Stimulated activated CD4-positive, alpha-beta T cell treated with anti-CD3 and anti-CD28 coated beads, Interleukin-15, amount 100 ng/mL, for 48 hours (primary cell): ENCODE measurements around the gene NCAM2.
"Not testable (repeated sequence)": the region's sequence is repeated elsewhere in the genome, so short reads cannot be mapped to it uniquely, and the experiment has no call there.

ENCODE experiments used
- DNase-seq, 2 donors: peaks; one replicate each; pipeline ENCODE4 v3.0.0-alpha.2; 2020; ENCODE audit warnings: low read depth in 2 of 2

NCAM2 gene

GRCh38 chr21:21309510-21309909 is 311.3 kb downstream of the NCAM2 start:
- DNase-seq: no peak

GRCh38 chr21:21324297-21324696 is 326.1 kb downstream of the NCAM2 start:
- DNase-seq: no peak

- DNase-seq: no peak
These were observed 334.3 kb downstream of the NCAM2 start for GRCh38 chr21:21332492-21332891.

DNA sequence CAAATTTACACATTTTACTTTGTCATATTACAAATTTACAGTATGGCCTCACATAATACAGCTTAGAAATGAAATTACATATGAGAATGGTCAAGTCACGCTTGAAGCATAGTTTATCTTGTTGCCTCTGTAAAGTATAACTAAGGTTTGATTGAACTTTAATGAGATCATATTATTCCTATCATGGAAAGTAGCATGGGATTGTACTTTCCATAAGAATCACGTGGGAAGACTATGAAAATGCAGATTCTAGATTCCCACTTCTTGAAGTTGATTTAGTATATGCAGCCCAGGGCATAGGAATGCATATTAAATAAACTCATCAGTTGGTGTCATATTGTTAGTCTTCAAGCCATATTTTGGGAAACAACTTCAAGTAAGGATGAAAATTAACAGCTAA is 342.8 kb downstream of the NCAM2 start:
- no peak for DNase-seq

DNA sequence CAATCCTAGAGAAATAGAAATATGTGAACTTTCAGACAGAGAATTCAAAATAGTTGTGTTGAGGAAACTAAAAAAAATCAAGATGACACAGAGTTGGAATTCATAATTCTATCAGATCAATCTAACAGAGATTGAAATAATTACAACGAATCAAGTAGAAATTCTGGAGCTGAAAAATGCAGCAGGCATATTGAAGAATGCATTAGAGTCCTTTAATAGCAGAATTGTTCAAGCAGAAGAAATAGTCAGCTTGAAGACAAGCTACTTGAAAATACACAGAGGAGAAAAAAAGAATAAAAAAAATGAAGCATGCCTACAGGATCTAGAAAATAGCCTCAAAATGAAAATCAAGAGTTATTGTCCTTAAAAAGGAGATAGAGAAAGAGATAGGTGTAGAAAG is 347.1 kb downstream of the NCAM2 start:
- no peak for DNase-seq

GRCh38 chr21:21345872-21346271 is 347.7 kb downstream of the NCAM2 start:
- no peak for DNase-seq

DNA sequence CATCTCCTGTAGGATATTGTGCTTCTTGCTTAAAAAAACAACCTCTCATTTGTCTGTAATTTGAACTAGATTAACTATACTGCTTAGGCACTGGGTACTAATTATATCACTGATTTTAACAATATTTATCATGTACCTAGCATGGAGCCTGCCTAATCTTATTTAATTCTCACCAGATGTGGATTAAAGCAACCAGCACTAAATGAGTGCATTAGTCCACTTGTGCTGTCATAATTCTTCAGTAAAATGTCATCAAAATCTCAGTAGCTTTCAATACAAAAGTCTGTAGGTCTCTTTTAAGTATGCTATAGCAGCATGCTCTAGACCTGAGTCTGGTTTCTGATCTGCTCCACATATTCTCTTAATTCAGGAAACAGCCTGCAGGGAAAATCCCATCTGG is 368.1 kb downstream of the NCAM2 start:
- DNase-seq: no peak

DNA sequence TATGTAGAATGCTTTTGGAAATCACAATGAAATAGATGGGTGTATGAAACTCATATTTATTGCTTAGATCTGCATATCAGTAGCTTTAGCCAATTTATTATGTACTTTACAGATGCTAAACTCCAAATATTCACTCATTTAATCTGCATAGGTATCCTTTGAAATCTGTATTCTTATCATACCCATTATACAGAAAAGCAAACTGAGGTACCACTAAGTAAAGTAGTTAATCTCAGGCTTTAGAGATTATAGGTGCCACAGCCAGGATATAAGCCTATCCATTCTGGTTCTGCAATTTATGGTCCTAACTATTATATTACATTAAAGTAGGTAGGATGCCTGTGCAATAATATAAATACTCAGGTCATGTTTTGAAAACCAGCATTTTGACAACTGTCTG is 369.4 kb downstream of the NCAM2 start:
- DNase-seq: no peak

- no peak for DNase-seq
These were observed 375.8 kb downstream of the NCAM2 start for GRCh38 chr21:21373969-21374368.

DNA sequence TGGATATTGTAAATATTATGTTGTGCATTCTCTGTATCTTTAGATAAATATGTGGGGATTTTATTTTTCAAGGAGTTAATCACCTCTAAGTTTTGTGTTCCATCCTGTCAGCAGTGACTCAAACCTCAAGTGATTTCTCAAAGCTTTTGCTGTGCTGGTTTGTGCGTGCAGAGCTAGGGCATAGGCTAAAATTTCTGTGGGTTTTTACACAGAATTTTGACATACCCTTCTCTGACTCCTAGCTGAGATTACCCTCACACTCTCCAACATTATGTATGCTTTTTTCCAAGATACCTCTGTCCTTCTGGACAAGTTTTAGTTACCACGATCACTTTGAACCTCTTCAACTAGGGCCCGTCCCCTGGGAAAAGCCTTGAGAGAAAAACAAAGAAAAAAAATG is 384.9 kb downstream of the NCAM2 start:
- DNase-seq: no peak

DNA sequence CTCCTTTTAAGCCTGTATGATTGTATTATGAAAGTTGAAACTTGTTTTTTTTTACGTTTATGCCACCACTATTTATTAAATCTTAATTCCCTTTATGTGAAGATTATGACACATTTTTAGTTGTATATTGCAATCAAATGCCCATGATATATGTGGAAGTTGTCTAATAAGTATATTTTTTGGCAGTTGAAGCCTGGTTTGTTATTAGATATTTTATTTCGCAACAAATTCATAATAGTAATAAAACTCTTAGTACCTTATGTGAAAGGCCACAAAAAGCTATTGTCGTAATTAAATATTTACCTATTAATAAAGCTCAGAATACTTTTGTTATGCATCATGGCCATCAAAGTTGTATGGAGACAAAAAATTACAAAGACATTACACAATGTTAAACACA is 386.8 kb downstream of the NCAM2 start:
- no peak for DNase-seq

DNA sequence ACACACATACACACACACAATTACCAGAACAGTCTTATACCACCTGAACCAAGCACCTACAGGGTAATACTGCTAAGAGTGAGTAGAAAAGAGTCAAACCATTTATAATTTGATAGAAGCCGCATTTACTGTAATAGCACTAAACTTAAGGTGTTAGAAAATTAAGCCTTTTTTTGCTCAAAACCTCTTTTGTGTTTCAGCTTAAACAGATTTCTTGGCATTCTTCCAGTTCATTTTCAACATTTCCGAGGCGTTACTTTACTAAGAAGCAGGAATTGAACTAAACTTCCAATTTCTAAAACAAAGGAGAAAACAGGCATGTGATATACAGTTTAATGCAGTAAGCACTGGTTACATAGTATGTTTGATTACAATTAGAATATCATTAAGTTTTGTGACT is 387.2 kb downstream of the NCAM2 start:
- no peak for DNase-seq

DNA sequence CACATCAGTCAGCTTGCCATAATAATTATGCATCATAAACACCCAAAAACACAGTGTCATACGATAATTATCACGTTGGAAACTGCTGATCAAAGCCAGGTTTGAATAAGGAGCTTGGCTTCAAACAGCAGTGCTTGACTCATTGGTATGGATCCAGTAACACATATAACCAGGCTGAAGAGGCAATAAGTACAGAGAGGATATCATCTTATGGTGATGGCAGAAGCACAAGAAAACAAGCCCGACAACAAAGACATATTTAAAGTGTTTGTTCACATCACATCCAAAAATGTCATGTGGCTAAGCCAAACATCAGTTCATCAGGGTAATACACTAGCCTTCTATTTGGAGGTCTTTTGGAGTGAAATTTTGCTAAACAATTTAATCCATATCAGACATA is 389.7 kb downstream of the NCAM2 start:
- DNase-seq: no peak

GRCh38 chr21:21394064-21394463 is 395.9 kb downstream of the NCAM2 start:
- DNase-seq: no peak

DNA sequence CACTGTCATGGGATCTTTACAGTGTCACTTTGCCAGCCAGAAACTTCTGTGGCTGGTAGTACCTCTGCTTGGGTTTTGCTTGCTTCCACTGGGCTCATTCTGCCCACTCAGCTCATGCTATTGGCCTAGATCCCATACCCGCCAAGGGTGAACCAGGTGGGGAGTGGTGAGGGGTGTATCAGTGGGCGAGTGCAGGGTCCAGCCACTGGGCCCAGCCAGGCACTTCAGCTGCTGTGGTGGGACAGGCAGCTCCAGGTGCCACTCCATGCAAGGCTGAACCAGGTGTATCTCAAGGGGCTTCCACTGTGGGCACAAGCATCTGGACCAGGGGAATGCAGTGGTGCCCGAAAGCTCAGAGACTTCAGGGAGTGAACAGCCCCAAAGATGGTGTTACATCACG is 398.2 kb downstream of the NCAM2 start:
- DNase-seq: no peak

DNA sequence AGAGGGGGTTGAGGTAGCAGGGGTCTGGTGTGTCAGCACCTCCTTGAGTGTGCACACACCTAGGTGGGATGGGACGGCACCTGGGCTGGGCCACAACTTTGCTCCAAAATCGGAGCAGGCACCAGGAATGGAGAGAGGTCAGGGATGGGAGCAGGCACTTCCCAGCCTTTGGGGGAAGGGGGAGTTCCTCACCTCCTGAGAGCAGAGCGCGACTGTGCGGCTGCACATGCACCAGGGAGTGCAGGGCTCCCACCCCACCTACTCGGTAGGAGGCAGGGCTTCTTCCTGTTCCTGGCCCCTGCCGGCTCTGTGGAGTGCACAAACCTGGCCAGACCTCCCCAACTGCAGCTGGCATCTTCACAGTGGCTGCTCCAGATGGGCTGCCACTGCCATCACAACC is 399.3 kb downstream of the NCAM2 start:
- no peak for DNase-seq

DNA sequence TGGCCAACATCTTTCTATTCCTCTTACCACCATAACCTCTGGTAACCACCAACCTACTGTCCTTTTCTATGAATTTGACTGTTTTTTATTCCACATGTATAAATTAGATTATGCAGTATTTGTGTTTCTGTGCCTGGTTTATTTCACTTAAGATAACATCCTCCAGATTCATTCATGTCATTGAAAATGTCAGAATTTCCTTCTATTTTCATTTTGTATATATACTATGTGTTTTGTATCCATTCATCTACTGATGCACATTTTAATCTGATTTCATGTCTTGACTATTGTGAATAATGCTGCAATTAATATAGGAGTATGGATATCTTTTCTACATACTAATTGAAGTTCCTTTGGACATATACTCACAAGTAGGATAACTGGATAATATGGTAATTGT is 403.2 kb downstream of the NCAM2 start:
- no peak for DNase-seq

GRCh38 chr21:21402187-21402586 is 404.0 kb downstream of the NCAM2 start:
- DNase-seq: not testable (repeated sequence)

DNA sequence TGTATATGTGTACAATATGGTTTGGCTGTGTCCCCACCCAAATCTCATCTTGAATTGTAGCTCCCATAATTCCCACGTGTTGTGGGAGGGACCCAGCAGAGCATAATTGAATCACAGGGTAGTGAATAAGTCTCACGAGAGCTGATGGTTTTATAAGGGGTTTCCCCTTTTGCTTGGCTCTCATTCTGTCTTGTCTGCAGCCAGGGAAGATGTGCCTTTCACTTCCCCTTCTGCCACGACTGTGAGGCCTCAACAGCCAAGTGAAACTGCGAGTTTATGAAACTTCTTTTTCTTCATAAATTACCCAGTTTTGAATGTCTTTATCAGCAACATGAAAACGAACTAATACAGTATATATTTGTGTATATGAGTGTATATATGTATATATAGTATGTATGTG is 406.1 kb downstream of the NCAM2 start:
- DNase-seq: not testable (repeated sequence)

DNA sequence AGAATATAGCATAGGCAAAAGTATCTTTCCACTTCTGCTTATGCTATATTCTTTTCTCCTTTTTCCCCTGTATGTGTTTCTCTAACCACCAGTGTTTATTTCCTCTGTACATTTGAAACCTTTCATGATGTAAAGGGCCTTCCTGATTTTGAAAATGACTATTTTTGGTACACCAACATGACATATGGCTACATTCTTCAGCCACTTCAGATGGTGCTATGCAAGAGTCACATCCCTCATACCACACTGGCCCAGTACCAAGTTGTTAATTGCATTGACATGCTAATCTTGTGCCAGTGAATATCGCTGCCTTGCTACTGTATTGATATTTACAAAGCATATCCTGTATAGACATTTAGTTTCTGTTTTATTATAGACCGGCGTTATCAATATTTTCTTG is 408.7 kb downstream of the NCAM2 start:
- no peak for DNase-seq

GRCh38 chr21:21412096-21412495 is 413.9 kb downstream of the NCAM2 start:
- no peak for DNase-seq

DNA sequence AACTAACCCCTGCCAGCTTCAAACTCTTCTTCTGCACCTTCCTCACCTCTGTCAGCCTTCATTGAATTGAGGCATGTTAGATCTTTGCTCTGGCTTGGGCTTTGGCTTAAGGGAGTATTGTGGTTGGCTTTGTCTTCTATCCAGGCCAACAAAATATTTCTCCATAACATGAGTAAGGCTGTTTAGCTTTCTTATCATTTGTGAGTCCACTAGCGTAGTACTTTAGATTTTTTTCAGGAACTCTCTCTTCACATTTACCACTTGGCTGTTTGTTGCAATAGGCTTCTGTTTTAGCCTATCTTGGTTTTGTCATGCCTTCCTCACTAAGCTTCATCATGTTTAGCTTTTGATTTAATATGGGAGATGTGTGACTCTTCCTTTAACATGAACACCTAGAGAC is 417.5 kb downstream of the NCAM2 start:
- no peak for DNase-seq

GRCh38 chr21:21434944-21435343 is 436.7 kb downstream of the NCAM2 start:
- DNase-seq: no peak

- no peak for DNase-seq
These were observed 437.9 kb downstream of the NCAM2 start for GRCh38 chr21:21436012-21436534.

DNA sequence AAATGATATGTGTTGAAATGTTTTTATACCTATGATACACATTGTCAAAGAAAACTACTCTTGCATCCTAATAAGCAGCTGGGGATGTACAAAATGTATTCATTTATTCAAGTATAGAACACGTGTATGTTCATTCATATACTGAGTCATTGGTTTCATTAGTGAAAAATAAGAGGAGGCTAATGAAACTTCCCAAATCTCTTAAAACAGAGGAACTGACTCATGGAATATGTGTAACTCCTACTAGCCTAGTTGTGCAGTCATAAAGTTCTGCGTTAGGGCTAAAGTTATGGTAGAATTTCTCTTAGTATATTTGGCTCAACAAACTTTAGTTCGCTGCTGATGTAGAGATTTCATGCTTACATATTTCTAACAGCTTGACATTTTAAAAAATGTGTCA is 441.6 kb downstream of the NCAM2 start:
- no peak for DNase-seq
